ENCODE results near the gene SH3RF1. TPM values are rescaled to one million over a fixed set of nuclear protein-coding genes. Genes with fewer than 3 reads are reported as not detected.
"Not testable (repeated sequence)": the region's sequence is repeated elsewhere in the genome, so short reads cannot be mapped to it uniquely, and the experiment has no call there.

The SH3RF1 gene
- total and polyA plus RNA-seq, 2 donors = 2.0 to 3.7 TPM

DNA sequence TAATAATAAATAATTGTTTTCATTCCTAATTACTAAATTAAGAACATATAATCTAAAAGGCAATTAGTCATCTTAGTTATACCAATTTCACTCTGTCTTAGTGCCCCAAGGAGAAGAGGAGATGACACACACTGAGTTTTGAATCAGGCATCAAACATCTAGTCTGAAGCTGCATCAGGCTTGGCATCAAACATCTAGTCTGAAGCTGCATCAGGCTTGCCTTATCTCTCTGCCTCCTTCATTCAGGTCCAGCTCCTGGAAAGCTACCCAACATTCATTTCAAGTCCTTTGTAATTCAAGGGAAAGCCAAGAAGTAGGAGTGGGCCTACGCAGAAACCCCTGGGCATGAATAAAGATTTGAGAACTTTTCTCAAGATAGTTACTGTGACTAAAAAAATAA, 62.2 kb downstream of the SH3RF1 start:
- Histone ChIP-seq H3K27ac (ENCODE audit: low read depth in 1 of 2, low read length in 1 of 2) (no peak overlapping the region), H3K9me3 (ENCODE audit: control insufficient read depth in 2 of 2, insufficient read depth in 1 of 2, low read length in 1 of 2) (no peaks in the 10 kb centered on the region), H3K4me1 (ENCODE audit: control insufficient read depth in 2 of 2, insufficient read depth in 2 of 2, low read length in 2 of 2) (no peaks in the 10 kb centered on the region), H3K4me3 (ENCODE audit: low read length in 2 of 2) (no peak overlapping the region), H3K27me3 (ENCODE audit: control insufficient read depth in 2 of 2, insufficient read depth in 1 of 2, low read length in 1 of 2) (no peaks in the 10 kb centered on the region), H3K36me3 (ENCODE audit: control insufficient read depth in 2 of 2, insufficient read depth in 2 of 2, low read length in 1 of 2) (no peaks in the 10 kb centered on the region)
- WGBS = 97% methylated on average over 1 of the region's 1 CpG
- no peak for DNase-seq (ENCODE audit: low read depth in 6 of 9, low spot score in 9 of 9)

DNA sequence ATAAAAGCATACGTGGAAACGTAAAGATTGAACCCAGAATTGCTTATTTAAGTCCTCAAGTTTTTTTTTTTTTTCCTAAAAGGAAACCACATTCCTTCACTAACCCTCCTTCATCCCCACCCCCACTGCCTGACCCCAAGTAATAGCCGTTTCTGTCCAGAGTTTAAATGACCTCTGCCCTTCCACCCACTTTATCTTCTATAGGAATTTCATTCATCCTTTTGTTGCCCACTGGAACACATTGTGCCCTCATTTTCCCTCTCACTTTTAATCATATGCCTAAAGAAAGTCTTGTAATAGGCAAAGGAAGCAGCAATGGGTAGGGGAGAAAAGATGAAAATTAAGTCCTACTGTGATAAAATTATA, 62.7 kb downstream of the SH3RF1 start:
- H3K27me3 ChIP-seq (ENCODE audit: control insufficient read depth in 2 of 2, insufficient read depth in 1 of 2, low read length in 1 of 2) = no peaks in the 10 kb centered on the region
- H3K36me3 ChIP-seq (ENCODE audit: control insufficient read depth in 2 of 2, insufficient read depth in 2 of 2, low read length in 1 of 2) = no peaks in the 10 kb centered on the region
- WGBS = 93% methylated on average over 3 of the region's 3 CpGs
- no peak for DNase-seq (ENCODE audit: low read depth in 6 of 9, low spot score in 9 of 9)
- H3K4me1 ChIP-seq (ENCODE audit: control insufficient read depth in 2 of 2, insufficient read depth in 2 of 2, low read length in 2 of 2) = no peaks in the 10 kb centered on the region
- H3K27ac ChIP-seq (ENCODE audit: low read depth in 1 of 2, low read length in 1 of 2) = no peak overlapping the region
- no peaks in the 10 kb centered on the region for H3K9me3 ChIP-seq (ENCODE audit: control insufficient read depth in 2 of 2, insufficient read depth in 1 of 2, low read length in 1 of 2)
- H3K4me3 ChIP-seq (ENCODE audit: low read length in 2 of 2) = no peak overlapping the region

DNA sequence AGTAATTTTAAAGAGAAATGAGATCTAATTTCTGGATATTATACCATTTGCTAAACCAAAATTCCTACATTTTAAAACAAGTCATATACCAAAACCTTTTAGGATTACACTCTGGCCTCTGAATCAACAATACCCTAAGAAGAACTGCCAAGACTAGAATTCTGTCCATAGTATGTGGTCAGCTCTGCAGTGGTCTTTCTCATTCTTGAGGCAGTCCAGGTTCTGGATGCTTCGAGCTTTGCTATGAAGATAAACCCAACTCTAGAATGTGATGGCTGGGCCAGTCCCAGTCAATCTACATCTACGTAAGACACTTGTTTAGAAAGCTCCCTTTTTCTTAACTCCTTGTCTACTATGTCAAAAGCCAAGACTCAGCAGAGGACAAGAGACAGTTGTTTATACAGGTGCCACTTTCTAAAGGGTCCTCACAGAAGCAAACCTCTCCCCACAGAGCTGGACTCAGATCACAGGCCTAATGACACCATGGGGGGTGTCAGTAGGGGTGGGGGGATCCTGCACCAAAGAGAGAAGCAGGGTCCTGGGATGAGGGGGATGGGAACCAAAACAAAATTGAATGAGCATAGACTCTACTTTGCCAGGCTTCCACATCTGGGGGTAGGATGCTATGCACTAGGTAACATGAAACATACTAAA, 63.2 kb downstream of the SH3RF1 start:
- Histone ChIP-seq H3K27me3 (ENCODE audit: control insufficient read depth in 2 of 2, insufficient read depth in 1 of 2, low read length in 1 of 2) (no peaks in the 10 kb centered on the region), H3K36me3 (ENCODE audit: control insufficient read depth in 2 of 2, insufficient read depth in 2 of 2, low read length in 1 of 2) (no peaks in the 10 kb centered on the region), H3K4me1 (ENCODE audit: control insufficient read depth in 2 of 2, insufficient read depth in 2 of 2, low read length in 2 of 2) (no peaks in the 10 kb centered on the region), H3K27ac (ENCODE audit: low read depth in 1 of 2, low read length in 1 of 2) (no peak overlapping the region), H3K9me3 (ENCODE audit: control insufficient read depth in 2 of 2, insufficient read depth in 1 of 2, low read length in 1 of 2) (no peaks in the 10 kb centered on the region), H3K4me3 (ENCODE audit: low read length in 2 of 2) (no peak overlapping the region)
- 97% methylated on average over 2 of the region's 2 CpGs for WGBS
- DNase-seq (ENCODE audit: low read depth in 6 of 9, low spot score in 9 of 9) = no peak

DNA sequence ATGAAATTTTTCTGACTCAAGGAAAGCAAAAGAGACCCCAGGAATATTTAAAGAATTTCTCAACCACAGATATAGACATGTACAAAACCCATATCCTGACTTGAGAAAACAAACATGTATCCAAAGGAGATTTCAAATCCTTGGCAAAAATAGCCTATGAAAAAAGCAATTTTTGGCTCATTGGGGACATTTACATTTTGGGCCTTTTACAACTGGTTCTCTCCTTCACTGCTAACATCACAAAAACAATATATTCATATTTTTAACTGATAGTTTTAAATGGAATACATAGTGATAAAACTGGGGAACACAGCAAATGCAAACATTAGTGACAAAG, 65.0 kb downstream of the SH3RF1 start:
- Histone ChIP-seq H3K4me3 (ENCODE audit: low read length in 2 of 2) (no peak overlapping the region), H3K9me3 (ENCODE audit: control insufficient read depth in 2 of 2, insufficient read depth in 1 of 2, low read length in 1 of 2) (no peaks in the 10 kb centered on the region), H3K36me3 (ENCODE audit: control insufficient read depth in 2 of 2, insufficient read depth in 2 of 2, low read length in 1 of 2) (no peaks in the 10 kb centered on the region), H3K4me1 (ENCODE audit: control insufficient read depth in 2 of 2, insufficient read depth in 2 of 2, low read length in 2 of 2) (no peaks in the 10 kb centered on the region), H3K27me3 (ENCODE audit: control insufficient read depth in 2 of 2, insufficient read depth in 1 of 2, low read length in 1 of 2) (no peaks in the 10 kb centered on the region), H3K27ac (ENCODE audit: low read depth in 1 of 2, low read length in 1 of 2) (no peak overlapping the region)
- DNase-seq (ENCODE audit: low read depth in 6 of 9, low spot score in 9 of 9) = no peak

DNA sequence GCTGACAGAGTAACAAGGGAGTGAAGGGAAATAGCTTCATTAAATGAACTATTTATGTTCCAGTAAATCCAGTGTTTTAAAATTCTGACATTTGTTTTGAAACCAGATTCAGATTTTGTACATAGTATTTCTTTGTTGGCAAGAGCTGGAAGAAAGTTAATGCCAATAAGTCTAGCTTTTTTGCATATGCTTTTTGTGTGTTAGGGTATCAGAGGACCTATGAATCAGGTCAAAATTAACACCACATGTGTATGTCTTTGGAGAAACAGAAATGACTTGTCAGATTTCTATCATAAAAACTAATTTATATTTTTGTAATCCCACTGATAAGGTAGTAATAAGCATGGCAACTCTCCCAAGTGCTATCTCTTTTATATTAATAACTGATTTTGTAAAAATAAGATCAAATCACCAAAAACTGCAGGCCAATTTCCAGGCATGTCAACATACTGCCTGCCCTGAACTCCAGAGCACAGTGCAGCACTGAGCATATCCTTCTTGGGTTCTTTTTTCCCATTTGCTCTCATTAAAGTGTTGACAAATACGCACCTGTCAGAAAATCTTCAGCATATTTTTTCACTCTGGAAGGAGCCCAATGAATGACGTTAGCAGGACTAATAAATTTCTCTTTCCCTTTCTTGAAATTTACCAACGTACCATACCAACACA, 65.5 kb downstream of the SH3RF1 start:
- no peak overlapping the region for H3K27ac ChIP-seq (ENCODE audit: low read depth in 1 of 2, low read length in 1 of 2)
- no peaks in the 10 kb centered on the region for H3K27me3 ChIP-seq (ENCODE audit: control insufficient read depth in 2 of 2, insufficient read depth in 1 of 2, low read length in 1 of 2)
- H3K36me3 ChIP-seq (ENCODE audit: control insufficient read depth in 2 of 2, insufficient read depth in 2 of 2, low read length in 1 of 2) = no peaks in the 10 kb centered on the region
- H3K9me3 ChIP-seq (ENCODE audit: control insufficient read depth in 2 of 2, insufficient read depth in 1 of 2, low read length in 1 of 2) = no peaks in the 10 kb centered on the region
- no peak overlapping the region for H3K4me3 ChIP-seq (ENCODE audit: low read length in 2 of 2)
- no peaks in the 10 kb centered on the region for H3K4me1 ChIP-seq (ENCODE audit: control insufficient read depth in 2 of 2, insufficient read depth in 2 of 2, low read length in 2 of 2)
- WGBS = 98% methylated on average over 3 of the region's 3 CpGs
- DNase-seq (ENCODE audit: low read depth in 6 of 9, low spot score in 9 of 9) = no peak

DNA sequence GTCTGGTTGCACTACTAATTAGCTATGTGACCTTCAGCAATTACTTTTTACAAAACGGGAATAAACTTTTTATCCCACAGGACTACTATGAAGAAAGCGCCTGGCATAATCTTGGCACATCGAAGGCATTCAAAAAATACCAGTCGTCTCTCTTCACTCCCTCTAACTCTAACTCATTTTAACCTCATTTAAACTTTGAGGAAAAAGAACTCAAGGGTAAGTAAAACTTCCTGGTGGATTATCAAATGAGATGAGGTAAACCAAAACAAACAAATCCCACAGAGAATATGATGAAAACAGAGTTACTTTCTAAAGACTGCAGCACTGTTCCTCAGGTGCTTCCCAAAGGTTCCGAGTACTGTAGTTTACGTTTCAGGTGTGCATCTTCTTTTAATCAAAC, 66.9 kb downstream of the SH3RF1 start:
- Histone ChIP-seq H3K27ac (ENCODE audit: low read depth in 1 of 2, low read length in 1 of 2) (no peak overlapping the region), H3K4me1 (ENCODE audit: control insufficient read depth in 2 of 2, insufficient read depth in 2 of 2, low read length in 2 of 2) (no peaks in the 10 kb centered on the region), H3K27me3 (ENCODE audit: control insufficient read depth in 2 of 2, insufficient read depth in 1 of 2, low read length in 1 of 2) (no peaks in the 10 kb centered on the region), H3K36me3 (ENCODE audit: control insufficient read depth in 2 of 2, insufficient read depth in 2 of 2, low read length in 1 of 2) (no peaks in the 10 kb centered on the region), H3K9me3 (ENCODE audit: control insufficient read depth in 2 of 2, insufficient read depth in 1 of 2, low read length in 1 of 2) (no peaks in the 10 kb centered on the region), H3K4me3 (ENCODE audit: low read length in 2 of 2) (no peak overlapping the region)
- WGBS = 97% methylated on average over 6 of the region's 6 CpGs
- no peak for DNase-seq (ENCODE audit: low read depth in 6 of 9, low spot score in 9 of 9)

DNA sequence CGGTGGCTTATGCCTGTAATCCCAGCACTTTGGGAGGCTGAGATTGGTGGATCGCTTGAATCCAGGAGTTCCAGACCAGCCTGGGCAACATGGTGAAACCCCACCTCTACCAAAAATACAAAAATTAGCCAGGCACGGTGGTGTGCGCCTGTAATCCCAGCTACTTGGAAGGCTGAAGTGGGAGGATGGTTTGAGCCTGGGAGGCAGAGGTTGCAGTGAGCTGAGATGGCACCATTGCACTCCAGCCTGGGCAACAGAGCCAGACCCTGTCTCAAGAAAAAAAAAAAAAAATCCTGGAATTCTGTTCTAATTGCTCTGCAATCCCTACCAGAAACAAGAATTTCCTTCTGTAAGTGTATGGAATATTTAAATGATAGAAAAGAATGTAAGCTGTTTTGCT, 67.5 kb downstream of the SH3RF1 start:
- WGBS = 97% methylated on average over 4 of the region's 4 CpGs

DNA sequence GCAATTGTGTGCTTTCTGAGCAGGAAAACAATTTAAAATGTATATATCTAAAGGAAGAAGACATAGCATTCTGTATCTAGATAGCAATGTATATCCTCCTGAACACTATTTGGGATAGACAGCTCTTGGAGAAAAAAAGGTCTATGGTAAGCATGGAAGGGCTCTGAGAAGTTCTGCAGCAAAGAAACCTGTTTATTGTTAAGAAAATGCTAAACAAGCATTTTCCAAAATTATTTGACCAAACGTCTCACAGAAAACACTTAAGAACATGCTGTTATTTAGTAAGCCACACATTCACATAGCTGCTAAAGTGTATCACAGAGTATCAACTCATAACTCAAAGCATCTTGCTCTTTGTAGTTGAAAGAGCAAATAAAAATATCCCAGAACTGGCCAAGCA, 67.9 kb downstream of the SH3RF1 start:
- no peaks in the 10 kb centered on the region for H3K27me3 ChIP-seq (ENCODE audit: control insufficient read depth in 2 of 2, insufficient read depth in 1 of 2, low read length in 1 of 2)
- WGBS = 87% methylated on average over 1 of the region's 1 CpG
- no peaks in the 10 kb centered on the region for H3K4me1 ChIP-seq (ENCODE audit: control insufficient read depth in 2 of 2, insufficient read depth in 2 of 2, low read length in 2 of 2)
- no peak for DNase-seq (ENCODE audit: low read depth in 6 of 9, low spot score in 9 of 9)
- no peak overlapping the region for H3K4me3 ChIP-seq (ENCODE audit: low read length in 2 of 2)
- no peaks in the 10 kb centered on the region for H3K36me3 ChIP-seq (ENCODE audit: control insufficient read depth in 2 of 2, insufficient read depth in 2 of 2, low read length in 1 of 2)
- no peaks in the 10 kb centered on the region for H3K9me3 ChIP-seq (ENCODE audit: control insufficient read depth in 2 of 2, insufficient read depth in 1 of 2, low read length in 1 of 2)
- H3K27ac ChIP-seq (ENCODE audit: low read depth in 1 of 2, low read length in 1 of 2) = no peak overlapping the region

More for the DNA sequence above, 67.5 kb downstream of the SH3RF1 start:
- H3K4me3 ChIP-seq (ENCODE audit: low read length in 2 of 2); DNase-seq (ENCODE audit: low read depth in 6 of 9, low spot score in 9 of 9); H3K4me1 ChIP-seq (ENCODE audit: control insufficient read depth in 2 of 2, insufficient read depth in 2 of 2, low read length in 2 of 2); H3K9me3 ChIP-seq (ENCODE audit: control insufficient read depth in 2 of 2, insufficient read depth in 1 of 2, low read length in 1 of 2); H3K36me3 ChIP-seq (ENCODE audit: control insufficient read depth in 2 of 2, insufficient read depth in 2 of 2, low read length in 1 of 2); H3K27ac ChIP-seq (ENCODE audit: low read depth in 1 of 2, low read length in 1 of 2); H3K27me3 ChIP-seq (ENCODE audit: control insufficient read depth in 2 of 2, insufficient read depth in 1 of 2, low read length in 1 of 2): not testable (repeated sequence)

DNA sequence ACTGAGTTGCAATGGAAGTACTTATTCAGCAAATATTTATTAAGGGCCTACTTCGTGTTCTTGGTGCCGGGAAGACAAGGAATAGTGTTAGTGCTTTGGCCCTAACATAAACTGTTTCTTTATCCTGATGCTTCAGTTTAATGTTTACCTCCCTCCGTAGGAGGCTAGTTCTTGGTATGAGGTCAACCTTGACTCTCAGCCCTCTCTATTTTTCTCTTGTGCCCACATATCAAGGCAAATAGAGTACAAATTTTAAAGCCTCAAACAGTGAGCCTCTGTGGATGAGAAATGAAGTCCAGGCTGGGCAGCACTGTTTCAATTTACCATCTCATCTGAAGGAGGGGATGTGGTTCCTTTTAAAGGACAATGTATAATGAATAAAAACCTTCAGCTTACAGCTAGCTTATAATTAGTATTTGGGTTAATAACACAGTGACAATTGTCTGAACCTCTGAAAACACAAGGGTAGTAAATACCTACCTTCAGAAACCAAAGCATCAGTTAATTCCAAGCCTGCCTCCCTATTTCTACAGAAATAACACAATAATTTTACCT, 68.5 kb downstream of the SH3RF1 start:
- H3K27me3 ChIP-seq (ENCODE audit: control insufficient read depth in 2 of 2, insufficient read depth in 1 of 2, low read length in 1 of 2) = no peaks in the 10 kb centered on the region
- H3K27ac ChIP-seq (ENCODE audit: low read depth in 1 of 2, low read length in 1 of 2) = no peak overlapping the region
- WGBS = 95% methylated on average over 3 of the region's 3 CpGs
- DNase-seq (ENCODE audit: low read depth in 6 of 9, low spot score in 9 of 9) = no peak
- H3K36me3 ChIP-seq (ENCODE audit: control insufficient read depth in 2 of 2, insufficient read depth in 2 of 2, low read length in 1 of 2) = no peaks in the 10 kb centered on the region
- no peaks in the 10 kb centered on the region for H3K4me1 ChIP-seq (ENCODE audit: control insufficient read depth in 2 of 2, insufficient read depth in 2 of 2, low read length in 2 of 2)
- H3K9me3 ChIP-seq (ENCODE audit: control insufficient read depth in 2 of 2, insufficient read depth in 1 of 2, low read length in 1 of 2) = no peaks in the 10 kb centered on the region
- H3K4me3 ChIP-seq (ENCODE audit: low read length in 2 of 2) = no peak overlapping the region
